GM18867 (cell line): ENCODE data around the gene DEF6.

ENCODE experiments used
- ATAC-seq: cut with Tn5 transposase; IDR thresholded peaks from one replicate; pipeline ENCODE4 v1.9.1; 2021; ENCODE audit warnings: mild to moderate bottlenecking, moderate library complexity; ENCODE audit not compliant: unreplicated experiment

The DEF6 gene

GRCh38 chr6:35342258-35343091, 44.9 kb downstream of the DEF6 start, which contains the start of gene PPARD:
Gene PPARD (plus strand): TSS chr6:35342558. CDS start chr6:35411088, 68,530 bp downstream.
- ATAC-seq: peak; percentile 96

- ATAC-seq: no peak
Observed at GRCh38 chr6:35343092-35343834, 45.6 kb downstream of the DEF6 start.

- ATAC-seq: no peak
Observed at GRCh38 chr6:35343835-35344550, 46.4 kb downstream of the DEF6 start.

GRCh38 chr6:35351422-35351821, 53.8 kb downstream of the DEF6 start:
- ATAC-seq: no peak

- ATAC-seq: no peak
Observed at GRCh38 chr6:35352735-35353134, 55.1 kb downstream of the DEF6 start.

- no peak for ATAC-seq
Observed at GRCh38 chr6:35354361-35355135, 56.9 kb downstream of the DEF6 start.

GRCh38 chr6:35356391-35356790, 58.8 kb downstream of the DEF6 start:
- no peak for ATAC-seq

- no peak for ATAC-seq
Observed at GRCh38 chr6:35357677-35358076, 60.1 kb downstream of the DEF6 start.

GRCh38 chr6:35358086-35358485, 60.5 kb downstream of the DEF6 start:
- no peak for ATAC-seq

GRCh38 chr6:35359346-35359743, 61.7 kb downstream of the DEF6 start:
- no peak for ATAC-seq

GRCh38 chr6:35359744-35360348, 62.2 kb downstream of the DEF6 start:
- ATAC-seq: no peak

- ATAC-seq: no peak
Observed at GRCh38 chr6:35360349-35361138, 62.9 kb downstream of the DEF6 start.

GRCh38 chr6:35362200-35362599, 64.6 kb downstream of the DEF6 start:
- ATAC-seq: no peak

GRCh38 chr6:35363293-35363750, 65.7 kb downstream of the DEF6 start:
- ATAC-seq: no peak

GRCh38 chr6:35365594-35366203, 68.1 kb downstream of the DEF6 start:
- ATAC-seq: no peak

GRCh38 chr6:35366204-35366596, 68.6 kb downstream of the DEF6 start:
- no peak for ATAC-seq

GRCh38 chr6:35367646-35368037, 70.0 kb downstream of the DEF6 start:
- ATAC-seq: no peak

- no peak for ATAC-seq
Observed at GRCh38 chr6:35368038-35368887, 70.6 kb downstream of the DEF6 start.
